ENCODE results near the gene GJC1.

The GJC1 gene

DNA sequence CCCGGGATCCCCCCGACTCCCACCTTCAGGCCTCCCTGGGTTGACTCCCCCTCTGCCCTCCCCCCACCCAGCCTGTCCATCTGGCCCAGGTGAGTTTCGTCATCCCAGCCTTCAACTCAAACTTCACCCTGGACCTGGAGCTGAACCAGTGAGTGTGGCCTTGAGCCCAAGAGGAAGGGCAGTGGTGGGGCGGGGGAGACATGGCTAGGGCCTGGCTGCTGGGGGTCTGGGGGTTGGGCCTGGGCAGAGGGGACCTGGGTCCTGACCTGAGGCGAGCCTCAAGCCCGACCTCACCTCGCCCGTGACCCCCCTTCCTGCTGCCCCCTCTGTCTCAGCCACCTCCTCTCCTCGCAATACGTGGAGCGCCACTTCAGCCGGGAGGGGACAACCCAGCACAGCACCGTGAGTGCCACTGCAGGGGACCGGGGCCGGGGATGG is 60.4 kb downstream of the GJC1 start:
- no peak overlapping the region for H2BK5ac ChIP-seq (ENCODE audit: low read depth, low read length, poor library complexity)
- H3K4ac ChIP-seq (ENCODE audit: low read depth, low read length), result no peak overlapping the region

DNA sequence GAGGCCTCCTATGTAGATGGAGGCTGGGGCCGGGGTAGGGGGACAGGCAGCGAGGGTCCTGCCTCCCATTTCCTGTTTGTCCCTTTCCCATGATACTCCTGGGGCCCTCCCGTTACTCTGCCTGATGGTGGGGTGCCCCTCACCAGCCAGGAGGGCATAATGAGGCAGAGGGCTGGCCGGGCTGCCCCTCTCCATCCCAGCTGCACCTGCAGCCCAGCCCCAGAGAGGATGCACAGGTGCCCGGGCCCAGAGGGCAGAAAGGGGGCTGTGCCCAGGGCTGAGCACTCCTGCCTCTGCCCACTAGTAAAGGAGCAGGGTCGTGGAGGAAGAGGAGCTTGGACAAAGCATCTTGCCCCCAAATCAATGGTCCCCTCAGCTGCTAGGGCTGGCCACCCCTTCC is 60.9 kb downstream of the GJC1 start:
- no peaks in the 10 kb centered on the region for H3K79me1 ChIP-seq (ENCODE audit: low read length)
- no peak overlapping the region for H4K8ac ChIP-seq (ENCODE audit: low read depth, low read length)
- H3K4me3 ChIP-seq (ENCODE audit: low read depth, low read length), result no peak overlapping the region
- H2AK5ac ChIP-seq (ENCODE audit: low read length), result no peak overlapping the region
- no peaks in the 10 kb centered on the region for H3K9me3 ChIP-seq (ENCODE audit: insufficient read depth, low read depth, low read length)
- WGBS (ENCODE audit: extremely low coverage, insufficient coverage, insufficient read length), result no CpG with 5 or more reads among the region's 6 CpGs
- no peak overlapping the region for H3K14ac ChIP-seq (ENCODE audit: low read length)
- no peaks in the 10 kb centered on the region for H3K36me3 ChIP-seq (ENCODE audit: control insufficient read depth in 1 of 2, insufficient read depth in 2 of 2, low read length in 2 of 2)
- no peak overlapping the region for H3K9ac ChIP-seq (ENCODE audit: low read length)
- H3K23ac ChIP-seq (ENCODE audit: low read length), result no peak overlapping the region
- DNase-seq, result no peak
- no peak overlapping the region for H4K12ac ChIP-seq (ENCODE audit: low read depth, low read length)
- no peaks in the 10 kb centered on the region for H3K79me2 ChIP-seq (ENCODE audit: control insufficient read depth, insufficient read depth, low read length, poor library complexity)
- no peaks in the 10 kb centered on the region for H3K4me1 ChIP-seq (ENCODE audit: control insufficient read depth in 1 of 2, insufficient read depth in 2 of 2, low read length in 2 of 2)
- H2BK12ac ChIP-seq (ENCODE audit: low read length), result no peak overlapping the region
- H3K27ac ChIP-seq (ENCODE audit: low read depth, low read length), result no peak overlapping the region
- H3K4me2 ChIP-seq (ENCODE audit: low read length), result no peak overlapping the region
- no peak overlapping the region for H3K4ac ChIP-seq (ENCODE audit: low read depth, low read length)
- no peaks in the 10 kb centered on the region for H3K27me3 ChIP-seq (ENCODE audit: insufficient read depth, low read length)
- H3K18ac ChIP-seq (ENCODE audit: low read length), result no peak overlapping the region
- H2AFZ ChIP-seq (ENCODE audit: insufficient read depth, low read length, poor library complexity), result no peak overlapping the region
- no peak overlapping the region for H2BK5ac ChIP-seq (ENCODE audit: low read depth, low read length, poor library complexity)
- no peak overlapping the region for H2BK120ac ChIP-seq (ENCODE audit: insufficient read depth, low read length, poor library complexity)
- no peak overlapping the region for H4K91ac ChIP-seq (ENCODE audit: low read depth, low read length)

More for the DNA sequence above, 60.4 kb downstream of the GJC1 start:
- no peak overlapping the region for H2BK120ac ChIP-seq (ENCODE audit: insufficient read depth, low read length, poor library complexity)
- H3K23ac ChIP-seq (ENCODE audit: low read length), result no peak overlapping the region
- no peak overlapping the region for H3K18ac ChIP-seq (ENCODE audit: low read length)
- no peaks in the 10 kb centered on the region for H3K4me1 ChIP-seq (ENCODE audit: control insufficient read depth in 1 of 2, insufficient read depth in 2 of 2, low read length in 2 of 2)
- no peak overlapping the region for H4K12ac ChIP-seq (ENCODE audit: low read depth, low read length)
- H3K9ac ChIP-seq (ENCODE audit: low read length), result no peak overlapping the region
- no peak for DNase-seq
- H3K9me3 ChIP-seq (ENCODE audit: insufficient read depth, low read depth, low read length), result no peaks in the 10 kb centered on the region
- no peak overlapping the region for H3K14ac ChIP-seq (ENCODE audit: low read length)
- no peak overlapping the region for H3K4me3 ChIP-seq (ENCODE audit: low read depth, low read length)
- H2AK5ac ChIP-seq (ENCODE audit: low read length), result no peak overlapping the region
- WGBS (ENCODE audit: extremely low coverage, insufficient coverage, insufficient read length), result no CpG with 5 or more reads among the region's 15 CpGs
- no peaks in the 10 kb centered on the region for H3K36me3 ChIP-seq (ENCODE audit: control insufficient read depth in 1 of 2, insufficient read depth in 2 of 2, low read length in 2 of 2)
- no peak overlapping the region for H4K91ac ChIP-seq (ENCODE audit: low read depth, low read length)
- H3K79me2 ChIP-seq (ENCODE audit: control insufficient read depth, insufficient read depth, low read length, poor library complexity), result no peaks in the 10 kb centered on the region
- H3K79me1 ChIP-seq (ENCODE audit: low read length), result no peaks in the 10 kb centered on the region
- no peak overlapping the region for H4K8ac ChIP-seq (ENCODE audit: low read depth, low read length)
- no peak overlapping the region for H2BK12ac ChIP-seq (ENCODE audit: low read length)
- no peak overlapping the region for H3K27ac ChIP-seq (ENCODE audit: low read depth, low read length)
- H3K27me3 ChIP-seq (ENCODE audit: insufficient read depth, low read length), result no peaks in the 10 kb centered on the region
- H3K4me2 ChIP-seq (ENCODE audit: low read length), result no peak overlapping the region
- H2AFZ ChIP-seq (ENCODE audit: insufficient read depth, low read length, poor library complexity), result no peak overlapping the region

GRCh38 chr17:44768505-44769142 is 61.5 kb downstream of the GJC1 start:
- no CpG with 5 or more reads among the region's 11 CpGs for WGBS (ENCODE audit: extremely low coverage, insufficient coverage, insufficient read length)
- no peak overlapping the region for H2AK5ac ChIP-seq (ENCODE audit: low read length)
- no peak overlapping the region for H3K4me2 ChIP-seq (ENCODE audit: low read length)

GRCh38 chr17:44767493-44767892 is 62.6 kb downstream of the GJC1 start:
- no peak overlapping the region for H3K4me3 ChIP-seq (ENCODE audit: low read depth, low read length)
- no peaks in the 10 kb centered on the region for H3K27me3 ChIP-seq (ENCODE audit: insufficient read depth, low read length)
- H3K23ac ChIP-seq (ENCODE audit: low read length), result no peak overlapping the region
- no peak overlapping the region for H3K4ac ChIP-seq (ENCODE audit: low read depth, low read length)
- no peaks in the 10 kb centered on the region for H3K79me1 ChIP-seq (ENCODE audit: low read length)
- H2BK5ac ChIP-seq (ENCODE audit: low read depth, low read length, poor library complexity), result no peak overlapping the region
- H2AFZ ChIP-seq (ENCODE audit: insufficient read depth, low read length, poor library complexity), result no peak overlapping the region
- H4K91ac ChIP-seq (ENCODE audit: low read depth, low read length), result no peak overlapping the region
- H3K9me3 ChIP-seq (ENCODE audit: insufficient read depth, low read depth, low read length), result no peaks in the 10 kb centered on the region
- H3K4me1 ChIP-seq (ENCODE audit: control insufficient read depth in 1 of 2, insufficient read depth in 2 of 2, low read length in 2 of 2), result no peaks in the 10 kb centered on the region
- H3K27ac ChIP-seq (ENCODE audit: low read depth, low read length), result no peak overlapping the region
- no peak overlapping the region for H3K4me2 ChIP-seq (ENCODE audit: low read length)
- no peak overlapping the region for H2BK120ac ChIP-seq (ENCODE audit: insufficient read depth, low read length, poor library complexity)
- H4K12ac ChIP-seq (ENCODE audit: low read depth, low read length), result no peak overlapping the region
- H3K36me3 ChIP-seq (ENCODE audit: control insufficient read depth in 1 of 2, insufficient read depth in 2 of 2, low read length in 2 of 2), result no peaks in the 10 kb centered on the region
- no peak overlapping the region for H2BK12ac ChIP-seq (ENCODE audit: low read length)
- no CpG with 5 or more reads among the region's 4 CpGs for WGBS (ENCODE audit: extremely low coverage, insufficient coverage, insufficient read length)
- no peak overlapping the region for H2AK5ac ChIP-seq (ENCODE audit: low read length)
- H4K8ac ChIP-seq (ENCODE audit: low read depth, low read length), result no peak overlapping the region
- H3K18ac ChIP-seq (ENCODE audit: low read length), result no peak overlapping the region
- DNase-seq, result no peak
- no peak overlapping the region for H3K9ac ChIP-seq (ENCODE audit: low read length)
- no peak overlapping the region for H3K14ac ChIP-seq (ENCODE audit: low read length)
- no peaks in the 10 kb centered on the region for H3K79me2 ChIP-seq (ENCODE audit: control insufficient read depth, insufficient read depth, low read length, poor library complexity)

More at GRCh38 chr17:44768505-44769142, 61.5 kb downstream of the GJC1 start:
- Histone ChIP-seq H2BK120ac (ENCODE audit: insufficient read depth, low read length, poor library complexity) (no peak overlapping the region), H3K4ac (ENCODE audit: low read depth, low read length) (no peak overlapping the region), H4K8ac (ENCODE audit: low read depth, low read length) (no peak overlapping the region), H3K9me3 (ENCODE audit: insufficient read depth, low read depth, low read length) (no peaks in the 10 kb centered on the region), H3K27ac (ENCODE audit: low read depth, low read length) (no peak overlapping the region), H4K12ac (ENCODE audit: low read depth, low read length) (no peak overlapping the region), H2BK12ac (ENCODE audit: low read length) (no peak overlapping the region), H3K14ac (ENCODE audit: low read length) (no peak overlapping the region), H3K27me3 (ENCODE audit: insufficient read depth, low read length) (no peaks in the 10 kb centered on the region), H2BK5ac (ENCODE audit: low read depth, low read length, poor library complexity) (no peak overlapping the region), H3K9ac (ENCODE audit: low read length) (no peak overlapping the region), H3K4me3 (ENCODE audit: low read depth, low read length) (no peak overlapping the region), H2AFZ (ENCODE audit: insufficient read depth, low read length, poor library complexity) (no peak overlapping the region), H3K79me2 (ENCODE audit: control insufficient read depth, insufficient read depth, low read length, poor library complexity) (no peaks in the 10 kb centered on the region), H3K18ac (ENCODE audit: low read length) (no peak overlapping the region), H3K36me3 (ENCODE audit: control insufficient read depth in 1 of 2, insufficient read depth in 2 of 2, low read length in 2 of 2) (no peaks in the 10 kb centered on the region), H3K23ac (ENCODE audit: low read length) (no peak overlapping the region), H4K91ac (ENCODE audit: low read depth, low read length) (no peak overlapping the region), H3K79me1 (ENCODE audit: low read length) (no peaks in the 10 kb centered on the region), H3K4me1 (ENCODE audit: control insufficient read depth in 1 of 2, insufficient read depth in 2 of 2, low read length in 2 of 2) (no peaks in the 10 kb centered on the region)
- DNase-seq, result no peak
